NCI-H1436 treated with DMSO at 0.1 percent for 48 hours (cell line): ENCODE measurements around the gene WT1.

Experiments
- DNase-seq: peaks from one replicate; lab custom pipeline; 2025; lab: John Stamatoyannopoulos, UW

WT1 gene

GRCh38 chr11:32421992-32422391, 13.3 kb downstream of the WT1 start:
- DNase-seq: no peak

- DNase-seq: no peak
Measured at GRCh38 chr11:32420937-32421901, 14.1 kb downstream of the WT1 start.

- no peak for DNase-seq
Measured at GRCh38 chr11:32420139-32420538, 15.2 kb downstream of the WT1 start.

GRCh38 chr11:32418836-32419235, 16.5 kb downstream of the WT1 start:
- no peak for DNase-seq

- no peak for DNase-seq
Measured at GRCh38 chr11:32417806-32418205, 17.5 kb downstream of the WT1 start.

- no peak for DNase-seq
Measured at GRCh38 chr11:32416301-32416700, 19.0 kb downstream of the WT1 start.

GRCh38 chr11:32414925-32415324, 20.4 kb downstream of the WT1 start:
- DNase-seq: no peak

- no peak for DNase-seq
Measured at GRCh38 chr11:32411942-32412615, 23.3 kb downstream of the WT1 start.

- DNase-seq: no peak
Measured at GRCh38 chr11:32405592-32405991, 29.7 kb downstream of the WT1 start.

GRCh38 chr11:32402836-32403235, 32.5 kb downstream of the WT1 start:
- no peak for DNase-seq

- DNase-seq: no peak
Measured at GRCh38 chr11:32400670-32401369, 34.5 kb downstream of the WT1 start.

- no peak for DNase-seq
Measured at GRCh38 chr11:32400196-32400595, 35.1 kb downstream of the WT1 start.

GRCh38 chr11:32396991-32397390, 38.3 kb downstream of the WT1 start:
- DNase-seq: no peak

- DNase-seq: no peak
Measured at GRCh38 chr11:32396331-32396730, 39.0 kb downstream of the WT1 start.

- no peak for DNase-seq
Measured at GRCh38 chr11:32395127-32395526, 40.2 kb downstream of the WT1 start.

GRCh38 chr11:32392840-32393239, 42.5 kb downstream of the WT1 start:
- no peak for DNase-seq

GRCh38 chr11:32391956-32392553, 43.3 kb downstream of the WT1 start:
- no peak for DNase-seq

GRCh38 chr11:32391479-32391878, 43.9 kb downstream of the WT1 start:
- DNase-seq: no peak

- DNase-seq: no peak
Measured at GRCh38 chr11:32390712-32391111, 44.6 kb downstream of the WT1 start.

- no peak for DNase-seq
Measured at GRCh38 chr11:32388871-32389770, 46.2 kb downstream of the WT1 start.

- DNase-seq: no peak
Measured at GRCh38 chr11:32388365-32388764, 47.0 kb downstream of the WT1 start.
